Body of pancreas (tissue), 4 donors: ENCODE results near the gene MROH2A. TPM values are rescaled to one million over a fixed set of nuclear protein-coding genes. Genes with fewer than 3 reads are reported as not detected.

Experiments used
- ATAC-seq: fragments of 150-250 bp; one replicate; pipeline ENCODE4 v1.9.1; 2016
- DNase-seq, 4 donors: peaks; one replicate each; pipeline ENCODE4 v3.0.0-alpha.2; 2019
- H3K27ac ChIP-seq, 4 donors: fragments of 200-600 bp; sonication (generic); 1 replicate in 3 of 4; 2 replicates in 1 of 4; pipeline versions ENCODE4 v1.5.1 to v1.6.1; 2016 to 2019; ENCODE audit warnings: mild to moderate bottlenecking in 1 of 4, mixed read lengths in 1 of 4, moderate library complexity in 1 of 4
- H3K27me3 ChIP-seq, 2 donors: fragments of 200-600 bp; sonication (generic); one replicate each; pipeline ENCODE4 v1.6.0; 2016; ENCODE audit warnings: mild to moderate bottlenecking in 1 of 2
- H3K36me3 ChIP-seq, 2 donors: fragments of 200-600 bp; sonication (generic); replicated peaks in 1 of 2; 2 replicates each; pipeline ENCODE4 v1.5.1; 2016; ENCODE audit warnings: low read depth in 2 of 2; ENCODE audit not compliant: insufficient read depth in 1 of 2
- H3K4me1 ChIP-seq: fragments of 200-600 bp; sonication (generic); one replicate; pipeline ENCODE4 v1.6.0; 2016
- H3K4me3 ChIP-seq, 2 donors: fragments of 200-600 bp; sonication (generic); 1 replicate in 1 of 2; 2 replicates in 1 of 2; pipeline ENCODE4 v1.5.1; 2016 to 2019
- H3K9me3 ChIP-seq, 3 donors: fragments of 200-600 bp; sonication (generic); 1 replicate in 2 of 3; 2 replicates in 1 of 3; pipeline ENCODE4 v1.5.1; 2016
- CTCF ChIP-seq, 7 experiments: fragments of 450-650 bp in 4 of 7; fragments of 200-600 bp in 3 of 7; sonication (generic) in 3 of 7; IDR thresholded peaks; one replicate each; pipeline ENCODE4 v1.5.1; 2016 to 2019; ENCODE audit warnings: antibody characterized with exemption in 7 of 7
- POLR2A ChIP-seq, 3 donors: fragments of 450-650 bp; IDR thresholded peaks; one replicate each; pipeline ENCODE4 v1.6.1; 2016; ENCODE audit warnings: antibody characterized with exemption in 3 of 3, mild to moderate bottlenecking in 2 of 3
- WGBS, 2 donors: methylation state at CpG; one replicate each; pipeline ENCODE4 v1.1.5; 2017; 5-methylcytosine and 5-hydroxymethylcytosine counted together
- intact Hi-C: fragments of 100-400 bp; cut with DNase I; formaldehyde crosslinking; loops from one replicate; pipeline ENCODE4 v1.15.1; 2023
- total RNA-seq, 2 donors: library from RNA; depleted of rRNA; stranded (reverse); fragments of >200 nt; gene quantifications; one replicate each; pipeline ENCODE4 v1.1.0, GENCODE V29; 2016

The MROH2A gene
- total RNA-seq, 2 donors from 2014 or later = not detected

DNA sequence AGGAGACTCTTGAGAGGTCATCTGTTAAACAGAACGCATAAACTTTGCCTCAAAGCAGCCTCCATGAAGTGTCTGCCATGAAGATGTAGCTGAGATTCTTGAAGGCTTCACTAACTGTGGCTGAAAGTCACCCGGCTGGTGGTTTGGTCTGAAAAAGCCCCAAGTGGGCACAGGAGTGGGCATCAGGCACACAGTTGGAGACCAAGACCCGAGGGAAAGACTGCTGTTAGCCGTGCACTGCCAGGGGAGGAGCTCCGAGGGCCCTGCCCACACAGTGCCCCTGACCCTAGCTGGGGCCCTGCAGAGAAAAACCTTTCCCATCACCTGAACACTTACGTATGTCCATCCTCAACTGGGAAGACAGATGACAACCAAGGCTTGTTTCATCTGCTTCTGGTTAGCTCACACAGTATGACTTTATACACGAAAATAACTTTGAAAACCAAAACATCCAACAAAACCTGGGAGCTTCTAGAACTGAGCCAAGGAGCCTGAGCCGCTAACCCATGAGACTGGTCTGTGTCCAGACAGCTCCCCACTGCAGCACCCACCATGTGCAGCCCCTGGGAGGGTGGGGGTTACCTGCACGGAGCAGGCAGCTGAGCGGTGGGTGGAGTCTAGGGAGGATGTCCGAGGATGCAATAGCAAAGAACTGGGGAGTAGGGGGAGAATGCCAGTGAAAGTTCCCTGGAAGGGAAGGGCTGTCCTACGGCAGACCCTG lies 60.8 kb downstream of the MROH2A start:
- Histone ChIP-seq H3K27me3 (no peaks in the 10 kb centered on the region), H3K27ac (no peak overlapping the region), H3K4me3 (no peak overlapping the region), H3K9me3 (no peaks in the 10 kb centered on the region), H3K4me1 (no peaks in the 10 kb centered on the region), H3K36me3 (no peaks in the 10 kb centered on the region)
- ATAC-seq = no peak
- TF ChIP-seq POLR2A (IDR thresholded peaks at IDR 0.05) = no peak
- TF ChIP-seq CTCF (IDR thresholded peaks at IDR 0.05) = no peak
- intact Hi-C loops = no loop called here
- peak in 1 of 4 donors; percentile 1 for DNase-seq
- 90% methylated on average over 7 to 12 of the region's 12 CpGs for WGBS, 2 donors

GRCh38 chr2:233839447-233839820 lies 61.3 kb downstream of the MROH2A start:
- ATAC-seq (no peak), DNase-seq (no peak)
- Histone ChIP-seq H3K9me3 (no peaks in the 10 kb centered on the region), H3K27me3 (no peaks in the 10 kb centered on the region), H3K4me1 (no peaks in the 10 kb centered on the region), H3K27ac (no peak overlapping the region), H3K4me3 (no peak overlapping the region), H3K36me3 (no peaks in the 10 kb centered on the region)
- intact Hi-C loops = no loop called here
- TF ChIP-seq CTCF (IDR thresholded peaks at IDR 0.05) (no peak), POLR2A (IDR thresholded peaks at IDR 0.05) (no peak)
- 97 to 98% methylated on average over 10 of the region's 10 CpGs for WGBS, 2 donors

DNA sequence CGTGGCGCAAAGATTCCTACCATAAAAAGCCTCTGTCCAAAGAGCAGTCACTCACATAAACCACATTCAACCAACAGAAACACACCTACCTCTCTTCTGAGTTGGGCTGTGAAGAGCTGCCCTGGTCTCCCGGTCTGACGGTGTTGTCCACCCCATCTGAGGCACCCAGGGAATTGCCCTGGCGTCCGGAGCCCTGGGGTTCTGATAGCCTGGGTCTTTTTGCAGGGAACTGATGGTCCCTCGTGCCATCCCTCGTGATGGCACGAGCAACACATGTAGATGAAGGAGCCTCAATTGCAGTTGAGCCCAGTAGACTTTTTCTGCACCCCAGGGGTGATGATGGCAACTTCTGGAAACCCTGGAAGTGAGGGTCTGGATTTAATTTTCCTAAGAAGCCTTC lies 62.4 kb downstream of the MROH2A start:
- WGBS, 2 donors = 96 to 98% methylated on average over 6 to 9 of the region's 9 CpGs
- intact Hi-C loops = no loop called here
- Histone ChIP-seq H3K4me3 (no peak overlapping the region), H3K4me1 (no peaks in the 10 kb centered on the region), H3K27me3 (no peaks in the 10 kb centered on the region), H3K36me3 (no peaks in the 10 kb centered on the region), H3K9me3 (no peaks in the 10 kb centered on the region), H3K27ac (no peak overlapping the region)
- ATAC-seq (no peak), DNase-seq (no peak)
- no peak for TF ChIP-seq POLR2A (IDR thresholded peaks at IDR 0.05)
- no peak for TF ChIP-seq CTCF (IDR thresholded peaks at IDR 0.05)

- H3K27ac ChIP-seq = no peak overlapping the region
- intact Hi-C loops = no loop called here
- H3K9me3 ChIP-seq = no peaks in the 10 kb centered on the region
- WGBS, 2 donors = 88 to 91% methylated on average over 11 of the region's 11 CpGs
- no peak for DNase-seq
- no peaks in the 10 kb centered on the region for H3K4me1 ChIP-seq
- no peak overlapping the region for H3K4me3 ChIP-seq
- ATAC-seq = no peak
- H3K27me3 ChIP-seq = no peaks in the 10 kb centered on the region
- H3K36me3 ChIP-seq = no peaks in the 10 kb centered on the region
- no peak for TF ChIP-seq POLR2A (IDR thresholded peaks at IDR 0.05)
- no peak for TF ChIP-seq CTCF (IDR thresholded peaks at IDR 0.05)
These were observed 63.1 kb downstream of the MROH2A start for GRCh38 chr2:233841183-233841582.
